HCT116 (cell line): ENCODE measurements around the gene RGS8. TPM values are rescaled to one million over a fixed set of nuclear protein-coding genes. Genes with fewer than 3 reads are reported as not detected.

Experiments
- ATAC-seq: fragments of 200-7000 bp; cut with Tn5 transposase; 2 replicates; pipeline ENCODE4 v1.9.1; 2020; ENCODE audit warnings: mild to moderate bottlenecking, moderate library complexity
- BruUV-seq: library from RNA; stranded (reverse); fragments of 400-500 nt; replicated peaks from 2 replicates; lab custom pipeline; 2021; lab: Mats Ljungman, UMichigan
- CTCF ChIA-PET: fragments of 300-600 bp; sonication (Branson Sonifier 250); formaldehyde crosslinking; loops from one replicate; lab custom pipeline; 2021; ENCODE audit warnings: antibody characterized with exemption; lab: Charles Lee
- POLR2A ChIA-PET: fragments of 300-600, 350-600 bp; sonication (Branson Sonifier 250); formaldehyde crosslinking; loops from one replicate; lab custom pipeline; 2021; ENCODE audit warnings: antibody characterized with exemption; lab: Charles Lee
- RAD21 ChIA-PET, 2 experiments: fragments of 300-600 bp; sonication (Branson Sonifier 250); formaldehyde crosslinking; loops; one replicate each; lab custom pipeline; 2023; ENCODE audit warnings: low total read pairs in 2 of 2; ENCODE audit not compliant: uncharacterized antibody in 2 of 2, unreplicated experiment in 2 of 2, low non-redundant PET in 1 of 2; lab: Charles Lee
- DNase-seq: peaks from one replicate; pipeline ENCODE4 v3.0.0-alpha.2; 2010; ENCODE audit warnings: low read depth, low spot score
- H2AFZ ChIP-seq: fragments of 200-600 bp; shearing (Covaris generic), sonication (generic); 2 replicates; pipeline ENCODE4 v1.6.1; 2017; ENCODE audit warnings: low read depth, mixed run types, mixed read lengths, antibody characterized with exemption, low read length; ENCODE audit not compliant: poor library complexity, severe bottlenecking
- H3K27ac ChIP-seq: 2 replicates; pipeline ENCODE4 v1.5.1; 2012; ENCODE audit warnings: low read depth, low read length
- H3K27me3 ChIP-seq: fragments of 200-600 bp; sonication (generic); 2 replicates; pipeline ENCODE4 v1.6.1; 2016; ENCODE audit warnings: mixed run types, low read length, mixed read lengths; ENCODE audit not compliant: insufficient read depth
- H3K36me3 ChIP-seq, 2 experiments: fragments of 200-500 bp in 1 of 2; fragments of 200-600 bp in 1 of 2; sonication (Bioruptor generic) in 1 of 2; sonication (generic) in 1 of 2; 2 replicates each; pipeline versions ENCODE4 v1.5.1 to v1.6.1; 2014 to 2016; ENCODE audit warnings: low read length in 2 of 2, inconsistent platforms in 1 of 2, mixed read lengths in 1 of 2, mixed run types in 1 of 2; ENCODE audit not compliant: insufficient read depth in 2 of 2, control insufficient read depth in 1 of 2
- H3K4me1 ChIP-seq, 2 experiments: fragments of 200-600 bp in 1 of 2; sonication (generic) in 1 of 2; 2 replicates each; pipeline versions ENCODE4 v1.5.1 to v1.6.1; 2012 to 2017; ENCODE audit warnings: low read length in 2 of 2, inconsistent platforms in 1 of 2, mild to moderate bottlenecking in 1 of 2, mixed read lengths in 1 of 2, mixed run types in 1 of 2, moderate library complexity in 1 of 2; ENCODE audit not compliant: insufficient read depth in 2 of 2, control insufficient read depth in 1 of 2
- H3K4me2 ChIP-seq: fragments of 200-600 bp; sonication (generic); 2 replicates; pipeline ENCODE4 v1.6.1; 2017; ENCODE audit warnings: mixed run types, low read length, mixed read lengths
- H3K4me3 ChIP-seq, 2 experiments: fragments of 200-600 bp in 1 of 2; sonication (generic) in 1 of 2; replicated peaks in 1 of 2; 2 replicates each; pipeline ENCODE4 v1.5.1; 2011 to 2016; ENCODE audit warnings: low read length in 2 of 2, control low read depth in 1 of 2, low read depth in 1 of 2, mild to moderate bottlenecking in 1 of 2, mixed read lengths in 1 of 2, mixed run types in 1 of 2
- H3K79me2 ChIP-seq: fragments of 200-600 bp; sonication (generic); 2 replicates; pipeline ENCODE4 v1.6.1; 2017; ENCODE audit warnings: mild to moderate bottlenecking, mixed run types, low read length, moderate library complexity, mixed read lengths; ENCODE audit not compliant: insufficient read depth
- H3K9ac ChIP-seq: fragments of 200-600 bp; sonication (generic); 2 replicates; pipeline ENCODE4 v1.6.1; 2016; ENCODE audit warnings: low read length, mixed read lengths
- H3K9me2 ChIP-seq: fragments of 200-600 bp; sonication (generic), shearing (Covaris generic); 2 replicates; pipeline ENCODE4 v1.6.1; 2017; ENCODE audit warnings: mixed run types, mild to moderate bottlenecking, moderate library complexity; ENCODE audit not compliant: insufficient read depth
- H3K9me3 ChIP-seq, 2 experiments: fragments of 200-500 bp in 1 of 2; fragments of 200-600 bp in 1 of 2; sonication (Bioruptor generic) in 1 of 2; sonication (generic) in 1 of 2; 2 replicates each; pipeline ENCODE4 v1.6.1; 2014 to 2017; ENCODE audit warnings: low read length in 2 of 2, mixed read lengths in 2 of 2, inconsistent platforms in 1 of 2, low read depth in 1 of 2, mild to moderate bottlenecking in 1 of 2, mixed run types in 1 of 2, moderate library complexity in 1 of 2; ENCODE audit not compliant: control insufficient read depth in 1 of 2, insufficient read depth in 1 of 2
- H4K20me1 ChIP-seq: fragments of 200-600 bp; sonication (generic), shearing (Covaris generic); 2 replicates; pipeline ENCODE4 v1.6.1; 2017; ENCODE audit warnings: mixed run types, mild to moderate bottlenecking, moderate library complexity; ENCODE audit not compliant: insufficient read depth
- CBX3 ChIP-seq: IDR thresholded peaks from 2 replicates; pipeline ENCODE4 v1.6.1; 2012; ENCODE audit warnings: low read depth
- CTCF ChIP-seq, 3 experiments: fragments of 200-600 bp in 1 of 3; sonication (generic) in 1 of 3; IDR thresholded peaks in 2 of 3; conservative IDR thresholded peaks in 1 of 3; 2 replicates each; pipeline ENCODE4 v1.5.1; 2012 to 2017; ENCODE audit warnings: low read depth in 2 of 3, low read length in 2 of 3, antibody characterized with exemption in 1 of 3, borderline replicate concordance in 1 of 3, control low read depth in 1 of 3, mild to moderate bottlenecking in 1 of 3, mixed read lengths in 1 of 3, mixed run types in 1 of 3, moderate library complexity in 1 of 3; ENCODE audit not compliant: insufficient read depth in 1 of 3
- EGR1 ChIP-seq: IDR thresholded peaks from 2 replicates; pipeline ENCODE4 v1.6.1; 2012; ENCODE audit warnings: low read depth
- ELF1 ChIP-seq: IDR thresholded peaks from 2 replicates; pipeline ENCODE4 v1.6.1; 2012; ENCODE audit warnings: low read depth, borderline replicate concordance
- EZH2 ChIP-seq: fragments of 200-600 bp; sonication (generic); IDR thresholded peaks from 2 replicates; pipeline ENCODE4 v1.6.1; 2017; ENCODE audit warnings: antibody characterized with exemption, mixed run types
- FOSL1 ChIP-seq: IDR thresholded peaks from 2 replicates; pipeline ENCODE4 v1.6.1; 2012; ENCODE audit warnings: low read depth
- MAX ChIP-seq: IDR thresholded peaks from 2 replicates; pipeline ENCODE4 v1.6.1; 2012
- POLR2AphosphoS5 ChIP-seq: IDR thresholded peaks from 2 replicates; pipeline ENCODE4 v1.6.1; 2011; ENCODE audit warnings: mild to moderate bottlenecking, low read depth, low read length, moderate library complexity
- RAD21 ChIP-seq: IDR thresholded peaks from 2 replicates; pipeline ENCODE4 v1.6.1; 2012; ENCODE audit warnings: low read depth, mild to moderate bottlenecking
- REST ChIP-seq: IDR thresholded peaks from 2 replicates; pipeline ENCODE4 v1.6.1; 2012; ENCODE audit warnings: low read depth
- SIN3A ChIP-seq: IDR thresholded peaks from 2 replicates; pipeline ENCODE4 v1.6.1; 2012; ENCODE audit warnings: low read depth
- SP1 ChIP-seq: IDR thresholded peaks from 2 replicates; pipeline ENCODE4 v1.6.1; 2012; ENCODE audit warnings: low read depth
- SRF ChIP-seq: IDR thresholded peaks from 2 replicates; pipeline ENCODE4 v1.6.1; 2012; ENCODE audit warnings: low read depth
- ZBTB33 ChIP-seq: IDR thresholded peaks from 2 replicates; pipeline ENCODE4 v1.6.1; 2011; ENCODE audit warnings: mild to moderate bottlenecking, low read length, moderate library complexity; ENCODE audit not compliant: insufficient replicate concordance; ENCODE audit errors: extremely low read depth
- ZNF274 ChIP-seq: fragments of 200-500 bp; sonication (Bioruptor generic); IDR thresholded peaks from 2 replicates; pipeline ENCODE4 v1.6.1; 2014; ENCODE audit warnings: mild to moderate bottlenecking, low read depth, low read length, inconsistent platforms
- intact Hi-C: fragments of 100-400 bp; cut with micrococcal nuclease; formaldehyde crosslinking; loops from 2 replicates; pipeline ENCODE4 v1.10.0; 2022
- total RNA-seq: library from RNA; stranded (reverse); gene quantifications from one replicate; pipeline ENCODE4 v1.2.1, GENCODE V29; 2021; ENCODE audit not compliant: unreplicated experiment

The RGS8 gene
- total RNA-seq, 1 experiment from 2014 or later = not detected

- Histone ChIP-seq H3K27ac (no peak overlapping the region), H3K9me3 (0 out of 4 replicates have a peak, but pooled peaks cover 0 to 3% of the 10 kb centered on the region in 2 experiments), H3K4me1 (peaks cover 8 to 13% of the 10 kb centered on the region in 2 experiments; a peak in 2 of 4 replicates), H3K27me3 (no peaks in the 10 kb centered on the region; the same call in 1 of the 2 replicates), H3K9ac (no peak overlapping the region), H3K4me3 (no peak overlapping the region), H3K36me3 (no peaks in the 10 kb centered on the region), H3K79me2 (no peaks in the 10 kb centered on the region), H4K20me1 (no peaks in the 10 kb centered on the region), H3K4me2 (no peak overlapping the region), H2AFZ (no peak overlapping the region), H3K9me2 (no peaks in the 10 kb centered on the region)
- no peak for TF ChIP-seq SP1
- TF ChIP-seq SIN3A = no peak
- no peak for TF ChIP-seq CBX3
- TF ChIP-seq RAD21 = no peak
- TF ChIP-seq ZNF274 = no peak
- no peak for TF ChIP-seq REST
- no peak for TF ChIP-seq EZH2
- no peak for TF ChIP-seq SRF
- TF ChIP-seq MAX = no peak
- TF ChIP-seq CTCF (IDR thresholded peaks at IDR 0.05 in 2 of 3, conservative IDR thresholded peaks at IDR 0.05 in 1 of 3; ENCODE audit: borderline replicate concordance in 1 of 3, insufficient read depth in 1 of 3, low read depth in 2 of 3, low read length in 2 of 3) = no peak
- TF ChIP-seq FOSL1 = no peak
- no peak for TF ChIP-seq ELF1
- no peak for TF ChIP-seq ZBTB33
- TF ChIP-seq POLR2AphosphoS5 = no peak
- no peak for TF ChIP-seq EGR1
- ChIA-PET RAD21 (no interaction called here), CTCF (no interaction called here), POLR2A (no interaction called here)
- intact Hi-C loops = no loop called here
- no peak for DNase-seq
- no TSS peak for BruUV-seq
- ATAC-seq = no peak
Observed at GRCh38 chr1:182686446-182686845, 2.1 kb upstream of the RGS8 start.
